Pons (tissue), 1 donor: ENCODE data around the gene CTSA.

Experiments used
- DNase-seq: peaks from one replicate; pipeline ENCODE4 v3.0.0-alpha.2; 2016; ENCODE audit warnings: low spot score

Gene CTSA

DNA sequence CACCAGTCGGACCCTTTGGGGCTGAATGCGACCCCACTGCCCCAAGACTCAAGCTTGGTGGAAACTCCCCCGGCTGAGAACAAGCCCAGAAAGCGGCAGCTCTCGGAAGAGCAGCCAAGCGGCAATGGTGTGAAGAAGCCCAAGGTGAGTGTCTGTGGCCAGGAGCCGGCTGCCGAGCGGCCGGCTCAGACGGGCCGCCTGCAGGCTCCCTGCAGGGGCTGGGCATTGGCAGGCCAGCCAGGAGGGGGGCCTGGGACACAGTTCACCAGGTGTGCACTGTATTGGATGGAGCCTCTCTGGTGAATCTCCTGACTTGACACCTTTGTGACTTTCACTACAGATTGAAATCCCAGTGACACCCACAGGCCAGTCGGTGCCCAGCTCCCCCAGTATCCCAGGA is 49.3 kb downstream of the CTSA start:
- DNase-seq: no peak

DNA sequence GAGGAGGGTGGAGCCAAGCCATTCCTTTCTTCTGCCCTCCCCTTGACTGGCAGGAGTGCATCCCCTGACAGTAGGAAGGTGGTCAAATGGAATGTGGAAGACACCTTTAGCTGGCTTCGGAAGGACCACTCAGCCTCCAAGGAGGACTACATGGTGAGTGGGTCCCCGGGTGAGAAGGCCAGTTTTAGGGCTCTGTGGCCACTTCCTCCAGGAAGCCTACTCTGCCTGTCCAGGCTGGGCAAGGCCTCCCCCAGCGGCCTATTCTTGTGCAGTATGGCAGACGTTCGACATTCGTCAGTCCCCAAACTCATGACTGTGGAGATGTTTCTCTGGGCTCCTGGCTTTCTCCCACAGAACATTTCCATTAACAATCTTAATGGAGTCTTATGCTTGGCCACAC is 52.5 kb downstream of the CTSA start:
- DNase-seq: no peak

DNA sequence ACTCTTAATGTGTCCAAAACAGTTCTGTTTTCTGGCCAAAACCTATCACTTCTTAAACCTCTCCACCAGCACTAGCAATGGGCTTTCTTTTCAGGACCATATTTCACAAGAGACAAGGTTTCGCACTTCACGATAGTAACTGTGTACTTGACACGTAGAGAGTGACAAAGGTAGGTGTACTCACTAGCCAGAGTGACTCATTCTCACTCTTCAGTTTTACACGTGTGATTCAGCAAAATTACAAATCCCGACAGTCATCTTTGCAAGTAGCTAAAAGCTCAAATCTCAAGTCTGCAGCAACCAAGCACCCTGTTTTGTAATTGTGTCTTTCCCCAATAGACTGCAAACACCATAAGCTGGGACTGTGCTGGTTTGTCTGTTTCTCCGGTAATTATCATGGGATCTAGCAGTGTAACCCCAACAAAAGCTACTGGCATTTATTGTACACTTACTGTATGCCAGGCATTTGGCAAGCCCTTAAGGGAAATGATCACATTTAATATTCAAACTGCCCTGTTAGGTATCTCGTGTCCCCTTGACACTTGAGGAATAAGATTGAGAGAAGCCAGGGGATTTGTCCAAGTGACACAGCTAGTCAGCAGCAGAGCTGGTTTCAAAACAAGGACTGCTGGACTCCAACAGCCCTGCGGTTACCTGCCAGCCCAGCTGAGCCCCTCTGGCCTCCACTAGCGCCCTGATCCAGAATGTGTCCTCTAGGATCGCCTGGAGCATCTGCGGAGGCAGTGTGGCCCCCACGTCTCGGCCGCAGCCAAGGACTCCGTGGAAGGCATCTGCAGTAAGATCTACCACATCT is 53.2 kb downstream of the CTSA start:
- DNase-seq: no peak

DNA sequence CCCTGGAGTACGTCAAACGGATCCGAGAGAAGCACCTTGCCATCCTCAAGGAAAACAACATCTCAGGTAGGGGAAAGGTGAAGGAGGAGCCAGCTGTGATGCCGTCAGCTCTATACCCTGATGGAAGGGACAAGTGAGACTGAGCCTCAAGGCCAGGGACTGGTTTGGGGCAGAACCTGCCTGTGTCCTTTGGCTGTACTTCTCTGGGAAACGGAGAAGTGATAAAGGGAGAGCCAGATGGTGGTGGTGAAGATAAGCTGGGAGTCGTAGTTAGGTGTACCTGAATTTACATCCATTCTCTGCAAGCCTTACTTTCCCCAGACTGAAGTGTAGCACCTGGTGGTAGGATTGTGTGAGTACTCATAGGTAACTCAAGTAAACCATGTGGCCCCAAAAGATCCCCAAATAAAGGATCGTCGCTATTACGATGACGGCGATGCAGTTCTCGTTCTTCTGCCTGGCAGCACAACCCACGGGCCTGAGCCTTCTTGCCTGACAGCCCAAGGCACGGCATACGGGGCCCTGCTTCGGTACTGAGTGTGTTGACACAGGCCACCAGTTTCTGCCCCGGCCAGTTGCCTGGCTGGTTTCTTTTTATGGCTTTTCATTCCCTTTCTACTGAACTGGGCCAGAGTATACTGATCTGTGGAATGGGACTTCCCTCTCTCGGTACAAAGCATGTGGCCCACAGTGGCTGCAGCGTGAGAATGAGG is 54.0 kb downstream of the CTSA start:
- DNase-seq: no peak

DNA sequence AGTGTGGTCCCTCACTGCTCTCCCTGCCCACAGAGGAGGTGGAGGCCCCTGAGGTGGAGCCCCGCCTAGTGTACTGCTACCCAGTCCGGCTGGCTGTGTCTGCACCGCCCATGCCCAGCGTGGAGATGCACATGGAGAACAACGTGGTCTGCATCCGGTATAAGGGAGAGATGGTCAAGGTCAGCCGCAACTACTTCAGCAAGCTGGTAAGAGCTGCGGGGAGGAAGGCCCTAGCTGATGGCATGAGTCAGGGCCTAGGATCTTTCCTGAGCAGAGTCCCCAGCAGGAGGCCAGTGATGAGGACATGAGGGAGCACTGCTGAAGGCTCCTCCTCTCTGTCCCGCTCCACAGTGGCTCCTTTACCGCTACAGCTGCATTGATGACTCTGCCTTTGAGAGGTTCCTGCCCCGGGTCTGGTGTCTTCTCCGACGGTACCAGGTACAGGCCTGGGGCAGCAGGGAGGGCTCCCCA is 54.6 kb downstream of the CTSA start:
- DNase-seq: no peak

DNA sequence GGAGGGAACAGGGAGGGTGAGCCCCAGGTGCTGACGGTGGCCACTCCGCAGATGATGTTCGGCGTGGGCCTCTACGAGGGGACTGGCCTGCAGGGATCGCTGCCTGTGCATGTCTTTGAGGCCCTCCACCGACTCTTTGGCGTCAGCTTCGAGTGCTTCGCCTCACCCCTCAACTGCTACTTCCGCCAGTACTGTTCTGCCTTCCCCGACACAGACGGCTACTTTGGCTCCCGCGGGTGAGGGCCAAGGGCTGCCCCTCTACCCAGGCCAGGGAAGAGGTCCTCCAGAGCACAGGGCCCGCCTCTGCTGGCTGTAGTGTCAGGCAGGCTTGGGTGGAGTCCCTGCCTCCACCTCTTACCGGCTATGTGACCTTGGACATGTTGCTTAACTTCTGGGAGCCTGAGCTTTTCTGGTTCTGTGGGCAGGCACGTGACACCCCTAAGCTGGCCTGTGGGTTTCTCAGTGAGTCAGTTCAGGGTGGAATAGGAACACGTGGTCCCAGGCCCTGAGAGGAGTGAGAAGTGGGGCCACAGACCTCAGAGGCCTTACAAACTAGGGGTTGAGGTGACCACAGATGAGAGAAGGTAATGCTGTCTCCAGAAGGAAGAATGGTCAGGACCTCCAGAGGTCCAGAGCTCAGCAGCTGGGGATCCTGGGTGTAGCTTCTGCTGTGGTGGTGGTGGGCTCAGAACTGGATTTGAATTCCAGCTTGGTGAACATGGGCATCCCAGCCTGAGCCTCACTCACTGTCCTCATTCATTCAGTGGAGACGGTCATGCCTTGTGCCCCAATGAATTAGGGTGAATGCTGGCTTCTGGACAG is 55.2 kb downstream of the CTSA start:
- peak; percentile 19 for DNase-seq

DNA sequence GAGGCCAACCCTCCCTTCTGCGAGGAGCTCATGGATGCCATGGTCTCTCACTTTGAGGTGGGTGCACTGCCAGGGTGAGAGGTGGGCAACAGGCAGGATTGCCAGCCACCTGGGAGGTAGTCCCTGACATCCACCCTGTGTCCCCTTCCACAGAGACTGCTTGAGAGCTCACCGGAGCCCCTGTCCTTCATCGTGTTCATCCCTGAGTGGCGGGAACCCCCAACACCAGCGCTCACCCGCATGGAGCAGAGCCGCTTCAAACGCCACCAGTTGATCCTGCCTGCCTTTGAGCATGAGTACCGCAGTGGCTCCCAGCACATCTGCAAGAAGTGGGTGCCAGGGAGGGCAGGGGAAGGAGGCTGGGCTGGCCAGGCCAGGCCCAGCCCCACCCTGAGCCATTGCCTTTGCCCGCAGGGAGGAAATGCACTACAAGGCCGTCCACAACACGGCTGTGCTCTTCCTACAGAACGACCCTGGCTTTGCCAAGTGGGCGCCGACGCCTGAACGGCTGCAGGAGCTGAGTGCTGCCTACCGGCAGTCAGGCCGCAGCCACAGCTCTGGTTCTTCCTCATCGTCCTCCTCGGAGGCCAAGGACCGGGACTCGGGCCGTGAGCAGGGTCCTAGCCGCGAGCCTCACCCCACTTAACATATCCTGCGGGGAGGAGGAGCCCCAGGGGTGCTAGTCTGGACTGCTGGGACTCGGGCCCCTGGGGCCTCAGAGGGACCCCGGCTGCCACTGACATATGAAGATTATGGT is 56.2 kb downstream of the CTSA start:
- DNase-seq: no peak

DNA sequence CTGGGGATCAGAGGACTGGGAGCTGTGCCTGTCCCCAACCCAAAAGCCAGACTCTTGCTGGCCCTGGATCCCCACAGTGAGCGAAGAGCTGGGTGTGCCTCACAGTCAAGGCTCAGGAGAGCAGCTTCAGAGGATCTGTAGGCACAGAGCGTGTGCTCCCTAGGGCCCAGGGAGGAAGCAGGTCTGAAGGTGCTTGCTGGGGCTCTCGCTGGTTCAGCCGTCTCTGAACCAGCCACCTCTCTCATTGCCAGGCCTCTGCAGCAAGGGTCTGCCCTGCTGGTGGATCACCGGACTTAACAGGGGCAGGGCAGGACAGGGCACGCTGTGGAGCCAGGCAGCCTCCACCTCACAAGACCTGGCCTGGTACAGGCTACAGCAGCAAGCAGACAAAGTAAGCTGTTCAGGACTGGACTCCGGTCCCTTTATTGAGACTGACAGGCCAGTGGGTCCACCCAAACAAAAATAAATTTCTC is 57.2 kb downstream of the CTSA start:
- DNase-seq: no peak
